ENCODE measurements around the gene TAB2.

TAB2 gene

DNA sequence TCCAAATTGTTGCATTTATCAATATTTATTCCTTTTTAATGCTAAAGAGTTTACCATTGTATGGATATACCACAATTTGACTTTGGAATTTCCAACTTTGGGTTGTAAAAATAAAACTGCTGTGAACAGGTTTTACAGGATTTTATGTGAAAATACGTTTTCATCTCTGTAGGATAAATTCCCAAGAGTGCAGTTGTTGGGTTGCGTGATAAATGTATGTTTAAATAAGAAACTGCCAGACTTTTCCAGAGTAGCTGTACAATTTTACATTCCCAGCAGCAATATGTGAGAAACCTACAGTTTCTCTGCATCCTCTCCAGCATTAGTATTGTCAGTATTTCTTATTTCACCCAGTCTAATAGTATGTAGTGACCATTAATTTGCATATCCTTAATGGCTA is 12.6 kb downstream of the TAB2 start:
- Histone ChIP-seq H3K27ac (ENCODE audit: low read length) (no peak overlapping the region), H2AFZ (ENCODE audit: low read depth, low read length) (no peak overlapping the region), H3K9ac (ENCODE audit: low read length) (no peak overlapping the region), H3K4me3 (ENCODE audit: low read length) (no peak overlapping the region), H3K4me1 (ENCODE audit: low read length) (peaks cover 22% of the 10 kb centered on the region), H3K79me2 (ENCODE audit: low read length) (peaks cover 100% of the 10 kb centered on the region), H3K27me3 (ENCODE audit: low read depth, low read length) (no peaks in the 10 kb centered on the region), H4K20me1 (ENCODE audit: insufficient read depth, low read length) (peaks cover 99% of the 10 kb centered on the region), H3K9me3 (ENCODE audit: insufficient read depth, low read length) (no peaks in the 10 kb centered on the region), H3K4me2 (ENCODE audit: low read length) (no peak overlapping the region), H3K36me3 (replicated peaks; ENCODE audit: low read depth, low read length) (peaks cover 3% of the 10 kb centered on the region)
- TF ChIP-seq EZH2phosphoT487 (IDR thresholded peaks at IDR 0.05; ENCODE audit: low read depth): no peak
- TF ChIP-seq, protein P1, sequence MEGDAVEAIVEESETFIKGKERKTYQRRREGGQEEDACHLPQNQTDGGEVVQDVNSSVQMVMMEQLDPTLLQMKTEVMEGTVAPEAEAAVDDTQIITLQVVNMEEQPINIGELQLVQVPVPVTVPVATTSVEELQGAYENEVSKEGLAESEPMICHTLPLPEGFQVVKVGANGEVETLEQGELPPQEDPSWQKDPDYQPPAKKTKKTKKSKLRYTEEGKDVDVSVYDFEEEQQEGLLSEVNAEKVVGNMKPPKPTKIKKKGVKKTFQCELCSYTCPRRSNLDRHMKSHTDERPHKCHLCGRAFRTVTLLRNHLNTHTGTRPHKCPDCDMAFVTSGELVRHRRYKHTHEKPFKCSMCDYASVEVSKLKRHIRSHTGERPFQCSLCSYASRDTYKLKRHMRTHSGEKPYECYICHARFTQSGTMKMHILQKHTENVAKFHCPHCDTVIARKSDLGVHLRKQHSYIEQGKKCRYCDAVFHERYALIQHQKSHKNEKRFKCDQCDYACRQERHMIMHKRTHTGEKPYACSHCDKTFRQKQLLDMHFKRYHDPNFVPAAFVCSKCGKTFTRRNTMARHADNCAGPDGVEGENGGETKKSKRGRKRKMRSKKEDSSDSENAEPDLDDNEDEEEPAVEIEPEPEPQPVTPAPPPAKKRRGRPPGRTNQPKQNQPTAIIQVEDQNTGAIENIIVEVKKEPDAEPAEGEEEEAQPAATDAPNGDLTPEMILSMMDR (IDR thresholded peaks at IDR 0.05; ENCODE audit: low read depth, low read length): no peak

DNA sequence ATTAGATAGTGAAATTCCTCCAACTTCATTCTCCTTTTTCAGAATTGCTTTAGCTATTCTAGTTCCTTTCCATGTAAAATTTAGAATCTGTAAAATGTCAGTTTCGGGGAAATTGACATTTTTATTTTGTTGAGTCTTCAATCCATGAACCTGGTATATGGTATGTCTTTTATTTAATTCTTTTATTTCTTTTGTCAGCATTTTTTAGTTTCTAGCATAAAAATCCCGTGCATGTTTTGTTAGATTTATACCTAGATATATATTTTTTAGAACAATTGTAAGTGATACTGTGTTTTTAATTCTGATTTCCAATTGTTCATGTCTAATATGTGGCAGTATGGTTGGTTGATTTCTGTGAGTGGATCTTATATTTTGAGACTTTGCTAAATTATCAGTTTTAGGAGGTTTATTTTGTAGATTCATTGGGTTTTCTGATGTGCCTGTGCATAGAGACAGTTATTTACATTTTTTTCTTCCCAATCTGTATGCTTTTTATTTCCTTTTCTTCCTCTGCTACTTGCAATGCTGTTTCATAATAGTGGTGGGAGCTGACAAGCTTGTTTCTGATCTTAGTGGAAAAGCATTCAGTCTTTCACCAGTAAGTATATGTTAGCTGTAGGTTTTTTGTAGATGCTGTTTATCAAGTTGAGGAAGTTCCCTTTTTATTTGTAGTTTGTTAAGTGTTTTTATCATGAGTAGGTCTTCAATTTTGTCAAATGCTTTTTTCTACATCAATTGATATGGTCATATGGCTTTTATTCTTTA is 13.7 kb downstream of the TAB2 start:
- Histone ChIP-seq H3K4me3 (ENCODE audit: low read length) (no peak overlapping the region), H3K9ac (ENCODE audit: low read length) (no peak overlapping the region), H3K36me3 (replicated peaks; ENCODE audit: low read depth, low read length) (no peaks in the 10 kb centered on the region), H3K27ac (ENCODE audit: low read length) (no peak overlapping the region), H2AFZ (ENCODE audit: low read depth, low read length) (no peak overlapping the region), H3K4me1 (ENCODE audit: low read length) (peaks cover 32% of the 10 kb centered on the region), H3K4me2 (ENCODE audit: low read length) (no peak overlapping the region), H3K27me3 (ENCODE audit: low read depth, low read length) (no peaks in the 10 kb centered on the region), H4K20me1 (ENCODE audit: insufficient read depth, low read length) (peaks cover 99% of the 10 kb centered on the region), H3K9me3 (ENCODE audit: insufficient read depth, low read length) (no peaks in the 10 kb centered on the region), H3K79me2 (ENCODE audit: low read length) (peaks cover 100% of the 10 kb centered on the region)
- TF ChIP-seq, protein P1 (IDR thresholded peaks at IDR 0.05; ENCODE audit: low read depth, low read length): no peak
- no peak for TF ChIP-seq EZH2phosphoT487 (IDR thresholded peaks at IDR 0.05; ENCODE audit: low read depth)

DNA sequence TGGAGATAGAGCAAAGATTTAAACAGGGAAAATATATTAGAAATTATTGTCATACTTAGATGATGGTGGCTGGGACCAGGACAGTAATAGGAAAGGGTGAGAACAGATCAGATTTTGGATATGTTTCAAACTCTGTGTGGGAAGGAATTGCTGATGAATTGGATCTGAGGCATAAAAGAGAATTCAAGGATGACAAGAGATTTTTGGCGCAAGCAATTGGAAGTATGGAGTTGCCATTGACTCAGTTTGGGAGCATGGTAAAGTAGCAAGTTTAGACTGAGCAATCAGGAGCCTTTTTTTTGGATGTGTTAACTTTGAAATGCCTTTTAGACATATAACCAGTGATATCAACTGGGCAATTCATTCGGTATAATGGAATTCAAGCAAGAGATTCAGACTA is 14.4 kb downstream of the TAB2 start:
- H2AFZ ChIP-seq (ENCODE audit: low read depth, low read length): no peak overlapping the region
- peaks cover 38% of the 10 kb centered on the region for H3K4me1 ChIP-seq (ENCODE audit: low read length)
- TF ChIP-seq, protein P1 (IDR thresholded peaks at IDR 0.05; ENCODE audit: low read depth, low read length): no peak
- no peak for TF ChIP-seq EZH2phosphoT487 (IDR thresholded peaks at IDR 0.05; ENCODE audit: low read depth)
- no peak overlapping the region for H3K9ac ChIP-seq (ENCODE audit: low read length)
- H3K79me2 ChIP-seq (ENCODE audit: low read length): peaks cover 100% of the 10 kb centered on the region
- no peak overlapping the region for H3K27ac ChIP-seq (ENCODE audit: low read length)
- H3K27me3 ChIP-seq (ENCODE audit: low read depth, low read length): no peaks in the 10 kb centered on the region
- H3K36me3 ChIP-seq (replicated peaks; ENCODE audit: low read depth, low read length): no peaks in the 10 kb centered on the region
- H4K20me1 ChIP-seq (ENCODE audit: insufficient read depth, low read length): peaks cover 99% of the 10 kb centered on the region
- H3K4me3 ChIP-seq (ENCODE audit: low read length): no peak overlapping the region
- no peaks in the 10 kb centered on the region for H3K9me3 ChIP-seq (ENCODE audit: insufficient read depth, low read length)
- H3K4me2 ChIP-seq (ENCODE audit: low read length): no peak overlapping the region

DNA sequence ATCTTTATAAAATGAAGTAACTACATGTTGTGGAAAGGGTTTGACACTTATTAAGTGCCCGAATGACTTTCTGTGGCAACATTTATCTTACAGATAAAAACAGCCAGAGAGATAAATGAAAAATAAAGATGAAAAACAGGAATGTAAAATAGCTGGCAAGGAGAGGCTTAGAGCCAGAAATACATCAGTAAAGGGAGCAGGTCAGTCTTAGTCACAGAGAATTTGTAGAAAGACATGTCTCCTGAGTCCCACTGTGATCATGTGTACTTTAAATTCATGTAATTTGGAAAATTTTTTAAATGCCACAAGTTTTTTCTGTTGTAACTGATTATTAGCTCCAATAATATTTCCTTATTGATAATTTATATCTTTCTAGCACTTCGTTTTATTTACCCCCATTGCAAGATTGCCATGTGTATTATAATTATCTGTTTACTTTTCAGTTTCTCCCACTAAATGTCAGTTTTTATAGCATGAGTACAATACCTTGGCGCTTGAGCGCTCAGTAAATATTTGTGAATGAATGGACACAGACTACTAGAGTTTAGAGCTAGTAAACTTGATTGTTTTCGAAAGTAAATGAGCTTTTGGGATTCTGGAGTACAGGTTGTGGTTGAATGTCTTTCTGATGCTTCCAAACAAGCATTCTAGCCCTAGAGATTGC is 15.2 kb downstream of the TAB2 start:
- H3K4me2 ChIP-seq (ENCODE audit: low read length): no peak overlapping the region
- H3K27me3 ChIP-seq (ENCODE audit: low read depth, low read length): no peaks in the 10 kb centered on the region
- H3K4me1 ChIP-seq (ENCODE audit: low read length): peaks cover 42% of the 10 kb centered on the region

More for the DNA sequence above, 15.2 kb downstream of the TAB2 start:
- Histone ChIP-seq H4K20me1 (ENCODE audit: insufficient read depth, low read length) (peaks cover 99% of the 10 kb centered on the region), H3K9me3 (ENCODE audit: insufficient read depth, low read length) (no peaks in the 10 kb centered on the region), H2AFZ (ENCODE audit: low read depth, low read length) (no peak overlapping the region), H3K9ac (ENCODE audit: low read length) (no peak overlapping the region), H3K79me2 (ENCODE audit: low read length) (peaks cover 100% of the 10 kb centered on the region), H3K36me3 (replicated peaks; ENCODE audit: low read depth, low read length) (no peaks in the 10 kb centered on the region), H3K27ac (ENCODE audit: low read length) (no peak overlapping the region), H3K4me3 (ENCODE audit: low read length) (no peak overlapping the region)
- TF ChIP-seq, protein P1 (IDR thresholded peaks at IDR 0.05; ENCODE audit: low read depth, low read length): no peak
- TF ChIP-seq EZH2phosphoT487 (IDR thresholded peaks at IDR 0.05; ENCODE audit: low read depth): no peak
